Cardiac fibroblast (primary cell): Measurements from ENCODE around the gene ZNF184.

ENCODE experiments used
- DNase-seq, 2 donors: peaks; one replicate each; pipeline versions ENCODE4 v3.0.0 to v3.0.0-alpha.2; 2010; ENCODE audit warnings: low read depth in 2 of 2
- H3K4me3 ChIP-seq, 2 donors: replicated peaks in 1 of 2; 1 replicate in 1 of 2; 2 replicates in 1 of 2; pipeline ENCODE4 v1.5.1; 2011; ENCODE audit warnings: low read depth in 2 of 2, low read length in 2 of 2, mild to moderate bottlenecking in 2 of 2, moderate library complexity in 1 of 2
- CTCF ChIP-seq: IDR thresholded peaks from one replicate; pipeline ENCODE4 v1.5.1; 2011; ENCODE audit warnings: low read depth, mild to moderate bottlenecking, low read length, inconsistent platforms

Gene ZNF184

GRCh38 chr6:27406085-27406484 lies 66.8 kb downstream of the ZNF184 start:
- no peak for DNase-seq
- H3K4me3 ChIP-seq, result no peak overlapping the region
- no peak for TF ChIP-seq CTCF

GRCh38 chr6:27400877-27401642 lies 71.8 kb downstream of the ZNF184 start:
- no peak for DNase-seq
- no peak for TF ChIP-seq CTCF
- H3K4me3 ChIP-seq, result no peak overlapping the region
